PC-3 (cell line): ENCODE data around the gene PLA2G4B. TPM values are rescaled to one million over a fixed set of nuclear protein-coding genes. Genes with fewer than 3 reads are reported as not detected.

Source experiments
- ATAC-seq: fragments of 200-7000 bp; cut with Tn5 transposase; 2 replicates; pipeline ENCODE4 v1.9.1; 2020; ENCODE audit warnings: mild to moderate bottlenecking, moderate library complexity
- BruUV-seq: library from RNA; stranded (reverse); fragments of 400-500 nt; replicated peaks from 2 replicates; lab custom pipeline; 2021; lab: Mats Ljungman, UMichigan
- CTCF ChIA-PET: fragments of 300-600 bp; sonication (Branson Sonifier 250); formaldehyde crosslinking; loops from one replicate; lab custom pipeline; 2022; ENCODE audit warnings: antibody characterized with exemption; lab: Charles Lee
- POLR2A ChIA-PET: fragments of 300-600 bp; sonication (Branson Sonifier 250); formaldehyde crosslinking; loops from one replicate; lab custom pipeline; 2022; ENCODE audit warnings: antibody characterized with exemption; ENCODE audit not compliant: unreplicated experiment; lab: Charles Lee
- DNase-seq: peaks from one replicate; pipeline ENCODE4 v3.0.0-alpha.2; 2015
- H2AFZ ChIP-seq: fragments of 300-600 bp; sonication (generic); 2 replicates; pipeline ENCODE4 v1.6.0; 2016; ENCODE audit warnings: antibody characterized with exemption, low read length
- H3F3A ChIP-seq: fragments of 300-600 bp; sonication (generic); one replicate; pipeline ENCODE4 v1.6.0; 2017; ENCODE audit warnings: antibody characterized with exemption, low read length, control low read depth, mild to moderate bottlenecking; ENCODE audit not compliant: unreplicated experiment
- H3K27ac ChIP-seq: fragments of 300-600 bp; sonication (generic); 2 replicates; pipeline ENCODE4 v1.5.1; 2016; ENCODE audit warnings: mild to moderate bottlenecking, low read length
- H3K27me3 ChIP-seq: fragments of 300-600 bp; sonication (generic); 2 replicates; pipeline ENCODE4 v1.6.1; 2016; ENCODE audit warnings: low read length, mixed read lengths
- H3K36me3 ChIP-seq: fragments of 300-600 bp; sonication (generic); 2 replicates; pipeline ENCODE4 v1.6.1; 2016; ENCODE audit warnings: low read depth, mixed run types, low read length, mixed read lengths
- H3K4me1 ChIP-seq: fragments of 300-600 bp; sonication (generic); 2 replicates; pipeline ENCODE4 v1.5.1; 2016; ENCODE audit warnings: low read length; ENCODE audit not compliant: insufficient read depth
- H3K4me2 ChIP-seq: fragments of 300-600 bp; sonication (generic); 2 replicates; pipeline ENCODE4 v1.6.0; 2016; ENCODE audit warnings: low read length
- H3K4me3 ChIP-seq: fragments of 300-600 bp; sonication (generic); 2 replicates; pipeline ENCODE4 v1.5.1; 2016; ENCODE audit warnings: mild to moderate bottlenecking, low read length, mixed read lengths
- H3K79me2 ChIP-seq: fragments of 300-600 bp; sonication (generic); 2 replicates; pipeline ENCODE4 v1.6.1; 2017; ENCODE audit warnings: low read length, mixed read lengths
- H3K9ac ChIP-seq: fragments of 300-600 bp; sonication (generic); 2 replicates; pipeline ENCODE4 v1.6.0; 2016; ENCODE audit warnings: mild to moderate bottlenecking, low read length
- H3K9me2 ChIP-seq: fragments of 300-600 bp; sonication (generic); replicated peaks from 2 replicates; pipeline ENCODE4 v1.6.1; 2016; ENCODE audit warnings: mixed run types, low read length, mixed read lengths
- H3K9me3 ChIP-seq: fragments of 300-600 bp; sonication (generic); 2 replicates; pipeline ENCODE4 v1.6.1; 2016; ENCODE audit warnings: low read length, mixed read lengths
- H4K20me1 ChIP-seq: fragments of 300-600 bp; sonication (generic); 2 replicates; pipeline ENCODE4 v1.6.1; 2016; ENCODE audit warnings: low read length, mixed read lengths
- CTCF ChIP-seq: fragments of 300-600 bp; sonication (generic); conservative IDR thresholded peaks from 2 replicates; pipeline ENCODE4 v1.5.1; 2017; ENCODE audit warnings: antibody characterized with exemption, low read depth, mild to moderate bottlenecking, low read length
- EZH2 ChIP-seq: fragments of 300-600 bp; sonication (generic); IDR thresholded peaks from one replicate; pipeline ENCODE4 v1.6.1; 2017; ENCODE audit warnings: antibody characterized with exemption, mild to moderate bottlenecking, low read length; ENCODE audit not compliant: unreplicated experiment
- EZH2phosphoT487 ChIP-seq: fragments of 300-600 bp; sonication (generic); IDR thresholded peaks from 2 replicates; pipeline ENCODE4 v1.6.1; 2018; ENCODE audit warnings: mild to moderate bottlenecking, antibody characterized with exemption, low read length, borderline replicate concordance
- intact Hi-C: fragments of 100-400 bp; cut with micrococcal nuclease; formaldehyde crosslinking; loops from 2 replicates; pipeline ENCODE4 v1.9.0; 2023
- total RNA-seq: library from RNA; depleted of rRNA; stranded (reverse); fragments of >200 nt; gene quantifications from 2 replicates; pipeline ENCODE4 v1.2.3, GENCODE V29; 2014

PLA2G4B gene
- total RNA-seq, 1 experiment from 2014 or later, result 12.2 TPM

DNA sequence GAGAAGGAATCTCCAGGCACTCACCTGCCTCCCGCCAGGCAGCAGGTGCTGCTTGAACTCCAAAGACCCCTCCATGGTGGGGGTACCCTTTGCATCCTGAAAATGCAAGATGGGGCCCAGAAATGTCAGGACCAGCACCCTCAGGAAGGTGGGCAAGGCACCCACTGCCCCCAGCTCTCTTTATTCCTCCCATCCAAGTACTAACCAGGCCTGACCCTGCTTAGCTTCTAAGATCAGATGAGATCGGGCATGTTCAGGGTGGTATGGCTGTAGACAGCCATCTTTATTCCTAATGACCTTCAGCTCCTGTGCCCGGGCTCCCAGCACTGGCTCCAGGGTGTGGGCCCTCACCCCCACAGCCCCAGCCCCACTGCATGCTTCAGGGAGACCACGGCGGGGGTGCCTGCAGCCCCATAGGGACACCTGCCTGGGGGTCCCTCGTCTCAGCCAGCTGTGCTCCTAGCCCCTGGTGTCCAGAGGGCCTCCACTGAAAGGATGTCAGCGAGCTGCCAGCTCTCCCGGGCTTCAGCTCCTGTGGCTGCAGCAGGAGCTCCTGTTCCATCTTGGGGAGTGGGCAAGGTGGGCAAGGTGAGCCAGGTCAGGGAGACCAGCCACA lies 13.2 kb downstream of the PLA2G4B start:
- CTCF ChIA-PET, result no interaction called here
- Histone ChIP-seq H3K9me2 (no peaks in the 10 kb centered on the region), H3K4me1 (no peaks in the 10 kb centered on the region), H3K4me3 (no peak overlapping the region), H3K9ac (no peak overlapping the region), H2AFZ (no peak overlapping the region), H3K27ac (no peak overlapping the region), H3K79me2 (no peaks in the 10 kb centered on the region), H3K9me3 (no peaks in the 10 kb centered on the region), H3K27me3 (no peaks in the 10 kb centered on the region), H4K20me1 (no peaks in the 10 kb centered on the region), H3K36me3 (no peaks in the 10 kb centered on the region; the same call in 1 of the 2 replicates), H3F3A (no peaks in the 10 kb centered on the region), H3K4me2 (no peak overlapping the region)
- no peak for TF ChIP-seq EZH2
- TF ChIP-seq CTCF, result no peak
- TF ChIP-seq EZH2phosphoT487, result no peak
- POLR2A ChIA-PET, result no interaction called here
- ATAC-seq (no peak), DNase-seq (no peak)
- no TSS peak for BruUV-seq
- intact Hi-C loops, result no loop called here

GRCh38 chr15:41852736-41853590 lies 14.3 kb downstream of the PLA2G4B start:
- no peak overlapping the region for H3K9ac ChIP-seq
- ChIA-PET POLR2A (interaction anchor here (0.5 to 0.7 kb wide), 2 partner anchors 49 to 1288 kb away, joined by 3 to 4 read pairs; no protein-coding TSS in a partner anchor), CTCF (no interaction called here)
- DNase-seq, result no peak
- no peak overlapping the region for H3K27ac ChIP-seq
- 0 out of 2 replicates have a peak, but pooled peaks have one; percentile 4 for ATAC-seq
- no TSS peak for BruUV-seq
- no peak overlapping the region for H2AFZ ChIP-seq
- no peaks in the 10 kb centered on the region for H3K79me2 ChIP-seq
- no peaks in the 10 kb centered on the region for H3K9me3 ChIP-seq
- H3K4me2 ChIP-seq, result no peak overlapping the region
- H3K4me3 ChIP-seq, result no peak overlapping the region
- TF ChIP-seq EZH2 (no peak), EZH2phosphoT487 (no peak), CTCF (no peak)
- H3K36me3 ChIP-seq, result no peaks in the 10 kb centered on the region; the same call in 1 of the 2 replicates
- no peaks in the 10 kb centered on the region for H3K4me1 ChIP-seq
- H3K9me2 ChIP-seq, result no peaks in the 10 kb centered on the region
- H4K20me1 ChIP-seq, result no peaks in the 10 kb centered on the region
- H3K27me3 ChIP-seq, result no peaks in the 10 kb centered on the region
- no peaks in the 10 kb centered on the region for H3F3A ChIP-seq
- intact Hi-C loops, result no loop called here

DNA sequence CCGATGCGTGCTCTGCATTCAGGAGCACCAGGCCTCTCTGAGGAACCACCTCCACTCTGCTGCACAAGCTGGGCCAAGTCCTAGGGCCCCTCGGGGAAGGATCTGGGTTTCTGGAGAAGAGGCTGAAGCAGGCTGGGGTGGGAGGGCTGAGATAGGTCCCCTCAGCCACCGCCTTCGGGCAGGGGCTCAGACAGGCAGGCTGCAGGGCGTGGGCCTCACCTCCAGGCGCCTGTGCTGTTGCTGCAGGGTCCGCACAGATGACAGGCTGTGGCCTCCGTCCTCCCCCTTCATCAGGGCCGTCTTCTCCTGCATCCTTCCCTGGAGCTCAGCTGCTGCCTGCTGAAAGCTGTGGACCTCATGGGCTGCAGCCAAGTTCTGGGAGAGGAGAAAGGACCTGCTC lies 15.2 kb downstream of the PLA2G4B start:
- no peak overlapping the region for H3K4me2 ChIP-seq
- no peaks in the 10 kb centered on the region for H3K27me3 ChIP-seq
- no peak overlapping the region for H3K27ac ChIP-seq
- no peak overlapping the region for H3K9ac ChIP-seq
- no peak for DNase-seq
- no peak overlapping the region for H3K4me3 ChIP-seq
- no peaks in the 10 kb centered on the region for H3K4me1 ChIP-seq
- BruUV-seq, result no TSS peak
- H3K9me3 ChIP-seq, result no peaks in the 10 kb centered on the region
- no peak for ATAC-seq
- CTCF ChIA-PET, result no interaction called here
- H3K9me2 ChIP-seq, result no peaks in the 10 kb centered on the region
- H2AFZ ChIP-seq, result no peak overlapping the region
- TF ChIP-seq CTCF (no peak), EZH2phosphoT487 (no peak), EZH2 (no peak)
- no peaks in the 10 kb centered on the region for H3F3A ChIP-seq
- H4K20me1 ChIP-seq, result no peaks in the 10 kb centered on the region
- intact Hi-C loops, result no loop called here
- no peaks in the 10 kb centered on the region for H3K36me3 ChIP-seq
- POLR2A ChIA-PET, result no interaction called here
- H3K79me2 ChIP-seq, result no peaks in the 10 kb centered on the region
